Renal cortex interstitium (tissue), 11 donors: Measurements from ENCODE around the gene C3orf49. TPM values are rescaled to one million over a fixed set of nuclear protein-coding genes. Genes with fewer than 3 reads are reported as not detected.

Experiments used
- DNase-seq, 11 donors: peaks; one replicate each; pipeline ENCODE4 v3.0.0-alpha.2; 2013; ENCODE audit warnings: low read depth in 9 of 11, low spot score in 4 of 11; ENCODE audit errors: extremely low read depth in 1 of 11
- polyA plus RNA-seq, 3 donors: library from polyadenylated mRNA; unstranded; fragments of 120-200 nt; gene quantifications; one replicate each; pipeline ENCODE4 v1.2.1, GENCODE V29; 2013; ENCODE audit not compliant: insufficient read length in 3 of 3

The C3orf49 gene
- polyA plus RNA-seq, 3 donors, result 0.20 to 0.68 (median 0.48) TPM

- DNase-seq, result no peak
Measured at GRCh38 chr3:63842127-63842526, 23.0 kb downstream of the C3orf49 start.

- no peak for DNase-seq
Measured at GRCh38 chr3:63845215-63845614, 26.1 kb downstream of the C3orf49 start.

- no peak for DNase-seq
Measured at GRCh38 chr3:63847718-63848450, 28.8 kb downstream of the C3orf49 start.

GRCh38 chr3:63849175-63849574 is 30.1 kb downstream of the C3orf49 start:
- DNase-seq, result no peak

- DNase-seq, result no peak
Measured at GRCh38 chr3:63851287-63851686, 32.2 kb downstream of the C3orf49 start.

GRCh38 chr3:63853106-63853505 is 34.0 kb downstream of the C3orf49 start:
- no peak for DNase-seq

- DNase-seq, result no peak
Measured at GRCh38 chr3:63855333-63855940, 36.3 kb downstream of the C3orf49 start.

- DNase-seq, result no peak
Measured at GRCh38 chr3:63857311-63857710, 38.2 kb downstream of the C3orf49 start.

- DNase-seq, result no peak
Measured at GRCh38 chr3:63860776-63861175, 41.7 kb downstream of the C3orf49 start.

GRCh38 chr3:63861306-63861705 is 42.2 kb downstream of the C3orf49 start:
- no peak for DNase-seq

- no peak for DNase-seq
Measured at GRCh38 chr3:63862804-63863149, 43.7 kb downstream of the C3orf49 start.

GRCh38 chr3:63863150-63864007 is 44.3 kb downstream of the C3orf49 start, which contains the start of the genes ATXN7 and THOC7:
TSS of gene ATXN7 (plus strand) at chr3:63863867. CDS start at chr3:63912599, 48,732 bp downstream.
TSS of gene THOC7 (minus strand) at chr3:63863805. CDS start at chr3:63863790, 15 bp downstream.
- DNase-seq, result peak in 4 of 11 donors; percentile 33 to 65 (median 52)

GRCh38 chr3:63864008-63864964 is 45.2 kb downstream of the C3orf49 start:
- peak in 2 of 11 donors; percentile 22 to 26 for DNase-seq

GRCh38 chr3:63864965-63865327 is 45.8 kb downstream of the C3orf49 start:
- DNase-seq, result no peak

GRCh38 chr3:63867225-63867624 is 48.1 kb downstream of the C3orf49 start:
- no peak for DNase-seq

GRCh38 chr3:63869940-63870614 is 51.0 kb downstream of the C3orf49 start:
- no peak for DNase-seq

GRCh38 chr3:63870615-63871005 is 51.5 kb downstream of the C3orf49 start:
- no peak for DNase-seq
